Umbilical cord (tissue), 2 donors: ENCODE results near the gene RNF215. TPM values are rescaled to one million over a fixed set of nuclear protein-coding genes. Genes with fewer than 3 reads are reported as not detected.
"Not testable (repeated sequence)": the region's sequence is repeated elsewhere in the genome, so short reads cannot be mapped to it uniquely, and the experiment has no call there.

Experiments used
- DNase-seq: peaks from one replicate; pipeline ENCODE4 v3.0.0-alpha.2; 2015; ENCODE audit warnings: low spot score
- total RNA-seq: library from RNA; depleted of rRNA; stranded (reverse); fragments of >200 nt; gene quantifications from one replicate; pipeline ENCODE4 v1.2.3, GENCODE V29; 2014; ENCODE audit warnings: low replicate concordance; ENCODE audit not compliant: insufficient read depth

The RNF215 gene
- total RNA-seq, 1 donor from 2014 or later: 30.1 TPM

- no peak for DNase-seq
Measured at GRCh38 chr22:30421695-30422480, 34.7 kb upstream of the RNF215 start.

DNA sequence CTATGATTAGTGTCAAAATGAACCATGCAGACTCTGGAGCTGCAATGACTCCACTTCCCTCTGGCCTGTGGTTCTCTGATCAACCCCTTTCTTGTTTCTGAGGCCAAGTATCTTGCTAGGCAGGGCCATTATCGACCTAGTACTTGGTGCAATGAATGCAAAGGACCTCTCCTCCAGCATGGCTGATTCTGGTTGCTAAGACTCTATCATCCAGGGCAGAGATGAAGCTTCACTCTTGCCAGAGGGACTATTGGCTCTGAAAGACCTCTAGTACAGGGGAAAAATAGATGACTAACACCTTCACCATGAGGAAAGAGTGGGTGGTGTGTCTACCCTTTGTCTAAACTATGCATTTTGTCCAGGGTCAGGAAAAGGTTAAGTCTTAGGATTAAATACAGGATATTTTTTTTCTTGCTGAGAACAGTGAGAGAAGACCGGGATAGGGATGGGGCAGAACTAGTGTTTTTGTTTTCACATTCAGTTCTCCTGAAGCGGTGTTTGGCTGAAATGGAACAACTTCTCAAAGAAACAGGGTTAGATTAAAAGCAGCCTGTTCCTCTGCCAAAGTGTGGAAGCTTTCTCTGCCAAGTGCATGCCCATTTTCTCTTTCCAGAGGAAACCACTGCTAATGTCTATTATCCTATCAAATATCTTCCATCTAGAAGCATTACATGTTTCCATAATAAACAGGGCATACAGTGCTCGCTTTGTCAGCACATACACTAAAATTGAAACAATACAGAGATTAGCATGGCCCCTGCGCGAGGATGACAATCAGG, 33.3 kb upstream of the RNF215 start:
- DNase-seq: no peak

DNA sequence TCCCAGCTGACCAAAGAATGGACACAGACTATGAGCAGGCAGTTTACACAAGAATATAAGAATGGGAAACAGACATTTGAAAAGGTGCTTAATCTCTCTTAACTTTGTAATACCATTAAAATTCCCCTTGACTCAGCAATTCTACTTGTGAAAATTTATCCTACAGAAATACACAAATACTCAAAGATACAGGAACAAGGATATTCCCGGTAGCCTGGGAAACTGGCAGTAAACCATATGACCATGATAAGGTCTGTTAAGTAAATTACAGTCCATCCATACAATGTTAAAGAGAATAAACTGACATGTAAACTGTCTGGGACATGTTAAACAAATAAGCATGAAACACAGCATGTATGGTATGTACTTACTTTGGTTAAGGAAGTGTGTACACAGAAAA, 29.6 kb upstream of the RNF215 start:
- DNase-seq: no peak

DNA sequence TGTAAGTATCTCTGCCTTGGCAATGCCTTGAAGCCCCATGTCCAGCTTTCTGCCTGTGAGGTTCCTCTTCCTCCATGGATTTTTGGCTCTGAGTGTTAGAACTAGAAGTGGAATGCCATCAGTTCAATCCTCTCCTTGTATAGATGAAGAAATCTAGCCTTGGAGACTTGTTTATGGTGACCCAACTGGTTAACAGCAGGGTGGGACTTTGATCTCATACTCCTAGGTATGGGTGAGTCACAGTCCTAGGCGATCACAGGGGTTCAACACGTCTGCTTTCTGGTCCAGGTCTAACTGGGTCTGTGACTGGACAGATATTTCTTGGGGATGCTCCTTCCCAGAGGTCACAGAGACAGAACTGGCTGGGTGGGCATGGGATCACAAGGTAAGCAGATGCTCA, 29.2 kb upstream of the RNF215 start:
- no peak for DNase-seq

GRCh38 chr22:30414525-30415047, 27.4 kb upstream of the RNF215 start:
- no peak for DNase-seq

GRCh38 chr22:30413745-30414524, 26.7 kb upstream of the RNF215 start:
- DNase-seq: no peak

GRCh38 chr22:30413001-30413400, 25.8 kb upstream of the RNF215 start:
- DNase-seq: no peak

DNA sequence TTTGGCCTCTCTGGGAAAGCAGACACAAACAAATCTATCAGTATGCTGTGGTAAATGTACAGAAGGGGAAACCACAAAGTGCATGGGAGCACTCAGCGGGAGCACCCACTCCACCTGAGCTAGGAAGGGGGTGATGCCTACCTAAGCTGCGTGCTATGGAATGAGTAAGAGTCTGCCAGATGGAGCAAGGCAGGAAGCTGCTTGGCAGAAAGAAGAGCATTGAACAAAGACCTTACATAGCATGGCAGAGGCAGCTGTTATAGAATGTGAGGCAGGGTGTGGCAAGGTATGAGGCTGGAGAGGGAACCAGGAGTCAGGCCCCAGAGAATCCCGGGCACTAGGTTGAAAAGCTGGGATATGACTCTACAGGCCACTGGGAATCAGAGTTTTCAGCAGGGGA, 24.6 kb upstream of the RNF215 start:
- DNase-seq: no peak

GRCh38 chr22:30408388-30409102, 21.3 kb upstream of the RNF215 start:
- no peak for DNase-seq

DNA sequence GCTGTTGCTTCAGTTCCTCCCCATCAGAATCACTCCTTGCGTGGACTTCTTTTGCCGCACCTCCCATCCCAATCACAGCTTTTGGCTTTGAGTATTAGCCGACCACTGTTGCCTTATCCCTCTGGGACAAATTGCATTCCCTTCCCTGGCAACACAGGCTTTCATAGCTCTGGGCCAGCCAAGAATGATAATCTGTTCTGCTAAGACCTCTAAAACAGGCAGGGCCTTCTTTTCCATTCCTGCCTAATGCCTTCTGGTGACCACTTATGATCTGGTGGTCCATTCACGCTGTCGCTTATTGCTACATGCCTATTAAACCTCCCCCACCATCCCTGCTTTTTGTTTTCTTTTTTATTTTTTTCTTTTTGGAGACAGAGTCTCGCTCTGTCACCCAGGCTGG, 19.2 kb upstream of the RNF215 start:
- no peak for DNase-seq

GRCh38 chr22:30405731-30406130, 18.5 kb upstream of the RNF215 start:
- DNase-seq: no peak

DNA sequence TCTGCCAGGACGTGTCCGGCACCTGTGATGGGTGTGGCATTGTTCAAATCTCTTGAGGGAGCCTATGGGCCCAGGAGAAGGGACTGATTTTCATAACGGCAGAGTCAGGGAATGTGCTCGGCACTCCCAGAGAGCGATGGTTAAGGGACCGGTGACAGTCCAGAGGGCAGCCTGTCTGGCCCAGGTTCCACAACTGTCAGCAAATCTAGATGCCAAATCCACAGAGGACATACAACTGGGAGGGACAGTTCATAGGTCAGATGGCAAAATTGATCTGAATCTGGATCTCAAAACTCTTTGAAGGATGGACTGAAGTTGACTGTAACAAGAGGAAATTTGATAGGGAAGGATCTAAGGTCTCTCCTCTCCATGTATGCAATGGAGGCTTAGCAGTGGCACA, 17.1 kb upstream of the RNF215 start:
- no peak for DNase-seq

GRCh38 chr22:30402766-30403104, 15.5 kb upstream of the RNF215 start:
- not testable (repeated sequence) for DNase-seq

GRCh38 chr22:30402028-30402765, 15.0 kb upstream of the RNF215 start:
- no peak for DNase-seq

- DNase-seq: not testable (repeated sequence)
Measured at GRCh38 chr22:30401024-30401423, 13.8 kb upstream of the RNF215 start.

GRCh38 chr22:30400159-30400558, 12.9 kb upstream of the RNF215 start:
- no peak for DNase-seq

- DNase-seq: no peak
Measured at GRCh38 chr22:30399718-30400117, 12.5 kb upstream of the RNF215 start.

DNA sequence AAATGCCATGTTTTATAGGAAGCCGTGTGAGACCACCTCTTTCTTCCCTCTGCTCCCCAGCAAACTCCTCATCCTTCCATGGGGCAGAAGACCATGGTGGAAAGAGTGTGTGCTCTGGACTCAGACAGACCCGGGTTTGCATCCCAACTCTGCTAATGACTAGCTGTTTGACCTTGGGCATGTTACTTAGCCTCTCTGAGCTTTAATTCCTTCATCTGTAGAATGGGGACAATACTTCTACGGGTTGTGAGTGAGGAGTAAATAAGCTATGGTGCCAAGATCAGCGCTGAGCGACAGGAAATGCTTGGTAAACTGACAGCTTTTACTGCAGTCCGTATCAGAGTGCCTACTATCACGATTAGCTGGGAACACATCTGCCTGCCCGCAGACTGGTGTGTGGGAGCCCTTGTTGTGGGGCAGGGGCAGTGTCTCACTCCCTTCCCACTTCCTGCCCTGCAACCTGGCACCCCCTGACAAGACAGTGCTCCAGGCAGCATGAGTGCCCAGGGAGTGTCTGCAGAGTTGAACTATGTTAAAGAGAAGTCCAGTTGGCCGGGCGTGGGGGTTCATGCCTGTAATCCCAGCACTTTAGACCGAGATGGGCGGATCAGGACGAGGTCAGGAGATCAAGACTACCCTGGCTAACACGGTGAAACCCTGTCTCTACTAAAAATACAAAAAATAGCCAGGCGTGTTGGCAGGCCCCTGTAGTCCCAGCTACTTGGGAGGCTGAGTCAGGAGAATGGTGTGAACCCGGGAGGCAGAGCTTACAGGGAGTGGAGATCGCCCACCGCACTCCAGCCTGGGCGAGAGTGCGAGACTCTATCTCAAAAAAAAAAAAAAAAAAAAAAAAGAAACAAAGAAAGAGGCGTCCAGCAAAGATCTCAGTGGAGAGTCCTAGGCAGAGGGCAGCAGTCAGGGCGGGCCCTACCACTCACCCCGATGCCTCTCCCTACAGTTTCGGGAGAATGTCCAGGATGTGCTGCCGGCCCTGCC, 11.8 kb upstream of the RNF215 start:
- DNase-seq: no peak
